ENCODE measurements around the gene KLHL33.
"Not testable (repeated sequence)": the region's sequence is repeated elsewhere in the genome, so short reads cannot be mapped to it uniquely, and the experiment has no call there.

The KLHL33 gene

GRCh38 chr14:20446889-20447288, 10.9 kb upstream of the KLHL33 start:
- DNase-seq, result no peak

- DNase-seq, result not testable (repeated sequence)
Measured at GRCh38 chr14:20443650-20444049, 7.7 kb upstream of the KLHL33 start.

GRCh38 chr14:20441461-20441860, 5.5 kb upstream of the KLHL33 start:
- no peak for DNase-seq

GRCh38 chr14:20440882-20441281, 4.9 kb upstream of the KLHL33 start:
- peak; percentile 33 for DNase-seq

- no peak for DNase-seq
Measured at GRCh38 chr14:20440465-20440864, 4.5 kb upstream of the KLHL33 start.

GRCh38 chr14:20438664-20439063, 2.7 kb upstream of the KLHL33 start:
- DNase-seq, result no peak

- DNase-seq, result no peak
Measured at GRCh38 chr14:20436363-20436755, 393 bp upstream of the KLHL33 start.

- no peak for DNase-seq
Measured at GRCh38 chr14:20434701-20435581, 1.0 kb downstream of the KLHL33 start.

GRCh38 chr14:20429801-20430669, 5.9 kb downstream of the KLHL33 start:
- DNase-seq, result no peak

- no peak for DNase-seq
Measured at GRCh38 chr14:20428802-20429201, 7.2 kb downstream of the KLHL33 start.

- no peak for DNase-seq
Measured at GRCh38 chr14:20428010-20428365, 8.0 kb downstream of the KLHL33 start.

- DNase-seq, result peak; percentile 74
Measured at GRCh38 chr14:20427231-20428009, 8.5 kb downstream of the KLHL33 start.

- DNase-seq, result no peak
Measured at GRCh38 chr14:20424851-20425250, 11.1 kb downstream of the KLHL33 start.

- no peak for DNase-seq
Measured at GRCh38 chr14:20422886-20423285, 13.1 kb downstream of the KLHL33 start.

GRCh38 chr14:20421267-20421666, 14.7 kb downstream of the KLHL33 start:
- DNase-seq, result no peak

GRCh38 chr14:20419419-20419818, 16.5 kb downstream of the KLHL33 start:
- no peak for DNase-seq

- no peak for DNase-seq
Measured at GRCh38 chr14:20418501-20418909, 17.5 kb downstream of the KLHL33 start.

GRCh38 chr14:20417250-20418186, 18.4 kb downstream of the KLHL33 start:
- no peak for DNase-seq

- no peak for DNase-seq
Measured at GRCh38 chr14:20416223-20416622, 19.7 kb downstream of the KLHL33 start.

GRCh38 chr14:20415782-20416206, 20.2 kb downstream of the KLHL33 start:
- peak; percentile 64 for DNase-seq

GRCh38 chr14:20413744-20414082, 22.3 kb downstream of the KLHL33 start:
- DNase-seq, result no peak

Data from GF-D8 (cell line).